ENCODE data around the gene LIMS1. TPM values are rescaled to one million over a fixed set of nuclear protein-coding genes. Genes with fewer than 3 reads are reported as not detected.

LIMS1 gene
- total and polyA plus RNA-seq, 2 donors (not counting 1 experiment from before 2014, with no cell fraction given) = 14.0 to 22.1 TPM

DNA sequence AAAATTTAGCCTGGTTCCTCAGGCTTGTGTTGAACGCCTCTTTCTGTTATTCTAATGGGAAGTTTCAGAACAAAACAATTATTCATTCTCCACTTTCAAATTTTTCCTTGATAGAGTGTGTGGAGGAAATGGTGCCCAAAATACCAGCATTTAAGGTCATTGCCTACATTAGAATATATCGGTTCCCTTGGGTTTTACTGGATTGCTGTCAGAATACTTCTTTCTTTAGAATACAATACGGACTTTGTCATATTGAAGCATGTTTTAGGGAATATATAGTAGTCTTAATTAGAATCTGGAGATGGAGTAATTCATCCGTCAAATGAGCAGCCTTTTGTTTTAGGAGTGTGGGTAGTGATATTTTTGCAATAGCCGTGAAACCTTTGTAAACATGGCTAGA, 13.3 kb downstream of the LIMS1 start:
- Histone ChIP-seq H3K27ac (ENCODE audit: low read length in 2 of 2) (no peak overlapping the region), H3K27me3 (replicated peaks in 1 of 4; ENCODE audit: control extremely low read depth in 1 of 4, control insufficient read depth in 3 of 4, insufficient read depth in 4 of 4, low read length in 3 of 4) (no peaks in the 10 kb centered on the region), H3K9ac (ENCODE audit: low read length) (no peak overlapping the region), H2AFZ (ENCODE audit: insufficient read depth, low read depth, low read length, poor library complexity, severe bottlenecking) (no peak overlapping the region), H3K79me2 (ENCODE audit: control insufficient read depth, insufficient read depth, low read length) (peaks cover 25% of the 10 kb centered on the region), H4K20me1 (ENCODE audit: control insufficient read depth, insufficient read depth, low read length, poor library complexity, severe bottlenecking) (peaks cover 6% of the 10 kb centered on the region), H3K9me3 (ENCODE audit: control extremely low read depth in 1 of 3, control insufficient read depth in 2 of 3, insufficient read depth in 1 of 3, low read length in 2 of 3) (peaks cover 0 to 7% (median 0%) of the 10 kb centered on the region in 3 donors), H3K4me1 (ENCODE audit: control insufficient read depth in 2 of 2, insufficient read depth in 2 of 2, low read length in 2 of 2) (no peaks in the 10 kb centered on the region), H3K4me3 (ENCODE audit: control extremely low read depth in 1 of 5, extremely low read depth in 1 of 5, insufficient read depth in 1 of 5, low read depth in 2 of 5, low read length in 4 of 5) (no peak overlapping the region), H3K4me2 (replicated peaks; ENCODE audit: low read depth, low read length, poor library complexity, severe bottlenecking) (no peak overlapping the region), H3K36me3 (replicated peaks in 1 of 2; ENCODE audit: control extremely low read depth in 1 of 2, control insufficient read depth in 1 of 2, extremely low read depth in 1 of 2, insufficient read depth in 2 of 2, low read length in 1 of 2) (peaks cover 0 to 2% of the 10 kb centered on the region in 2 experiments)
- TF ChIP-seq, protein P1, sequence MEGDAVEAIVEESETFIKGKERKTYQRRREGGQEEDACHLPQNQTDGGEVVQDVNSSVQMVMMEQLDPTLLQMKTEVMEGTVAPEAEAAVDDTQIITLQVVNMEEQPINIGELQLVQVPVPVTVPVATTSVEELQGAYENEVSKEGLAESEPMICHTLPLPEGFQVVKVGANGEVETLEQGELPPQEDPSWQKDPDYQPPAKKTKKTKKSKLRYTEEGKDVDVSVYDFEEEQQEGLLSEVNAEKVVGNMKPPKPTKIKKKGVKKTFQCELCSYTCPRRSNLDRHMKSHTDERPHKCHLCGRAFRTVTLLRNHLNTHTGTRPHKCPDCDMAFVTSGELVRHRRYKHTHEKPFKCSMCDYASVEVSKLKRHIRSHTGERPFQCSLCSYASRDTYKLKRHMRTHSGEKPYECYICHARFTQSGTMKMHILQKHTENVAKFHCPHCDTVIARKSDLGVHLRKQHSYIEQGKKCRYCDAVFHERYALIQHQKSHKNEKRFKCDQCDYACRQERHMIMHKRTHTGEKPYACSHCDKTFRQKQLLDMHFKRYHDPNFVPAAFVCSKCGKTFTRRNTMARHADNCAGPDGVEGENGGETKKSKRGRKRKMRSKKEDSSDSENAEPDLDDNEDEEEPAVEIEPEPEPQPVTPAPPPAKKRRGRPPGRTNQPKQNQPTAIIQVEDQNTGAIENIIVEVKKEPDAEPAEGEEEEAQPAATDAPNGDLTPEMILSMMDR (IDR thresholded peaks at IDR 0.05) = no peak
- TF ChIP-seq EZH2 (IDR thresholded peaks at IDR 0.05; ENCODE audit: borderline replicate concordance, insufficient read depth, low read depth, low read length, poor library complexity, severe bottlenecking) = no peak
- no peaks in the 10 kb centered on the region for H3K27me3 Mint-ChIP-seq
- ATAC-seq (ENCODE audit: low read depth) (no peak), DNase-seq (no peak)
- H3K27ac Mint-ChIP-seq = no peak overlapping the region
- WGBS (ENCODE audit: insufficient coverage) = 95% methylated on average over 2 of the region's 5 CpGs
- intact Hi-C loops (cut with micrococcal nuclease) = no loop called here
- ChIA-PET CTCF (no interaction called here), POLR2A (no interaction called here)
- peaks cover 7% of the 10 kb centered on the region for H3K4me1 Mint-ChIP-seq
- H3K4me3 Mint-ChIP-seq = no peak overlapping the region
- H3K9me3 Mint-ChIP-seq (ENCODE audit: insufficient read depth) = no peaks in the 10 kb centered on the region

- intact Hi-C loops (cut with micrococcal nuclease) = no loop called here
- ChIA-PET POLR2A (no interaction called here), CTCF (interaction anchor here (1.6 kb wide), 1 partner anchor 87 kb away, joined by 3 read pairs; no protein-coding TSS in a partner anchor)
- no peak overlapping the region for H3K4me3 ChIP-seq (ENCODE audit: control extremely low read depth in 1 of 5, extremely low read depth in 1 of 5, insufficient read depth in 1 of 5, low read depth in 2 of 5, low read length in 4 of 5)
- no peak overlapping the region for H3K4me2 ChIP-seq (replicated peaks; ENCODE audit: low read depth, low read length, poor library complexity, severe bottlenecking)
- no peaks in the 10 kb centered on the region for H3K4me1 ChIP-seq (ENCODE audit: control insufficient read depth in 2 of 2, insufficient read depth in 2 of 2, low read length in 2 of 2)
- WGBS (ENCODE audit: insufficient coverage) = 80% methylated on average over 5 of the region's 9 CpGs
- H3K27ac ChIP-seq (ENCODE audit: low read length in 2 of 2) = no peak overlapping the region
- peaks cover 0 to 7% (median 0%) of the 10 kb centered on the region in 3 donors for H3K9me3 ChIP-seq (ENCODE audit: control extremely low read depth in 1 of 3, control insufficient read depth in 2 of 3, insufficient read depth in 1 of 3, low read length in 2 of 3)
- peaks cover 6% of the 10 kb centered on the region for H4K20me1 ChIP-seq (ENCODE audit: control insufficient read depth, insufficient read depth, low read length, poor library complexity, severe bottlenecking)
- DNase-seq (no peak), ATAC-seq (ENCODE audit: low read depth) (no peak)
- TF ChIP-seq, protein P1 (IDR thresholded peaks at IDR 0.05) = no peak
- TF ChIP-seq EZH2 (IDR thresholded peaks at IDR 0.05; ENCODE audit: borderline replicate concordance, insufficient read depth, low read depth, low read length, poor library complexity, severe bottlenecking) = no peak
- no peaks in the 10 kb centered on the region for H3K27me3 ChIP-seq (replicated peaks in 1 of 4; ENCODE audit: control extremely low read depth in 1 of 4, control insufficient read depth in 3 of 4, insufficient read depth in 4 of 4, low read length in 3 of 4)
- no peak overlapping the region for H2AFZ ChIP-seq (ENCODE audit: insufficient read depth, low read depth, low read length, poor library complexity, severe bottlenecking)
- no peak overlapping the region for H3K4me3 Mint-ChIP-seq
- no peak overlapping the region for H3K27ac Mint-ChIP-seq
- peaks cover 0 to 2% of the 10 kb centered on the region in 2 experiments for H3K36me3 ChIP-seq (replicated peaks in 1 of 2; ENCODE audit: control extremely low read depth in 1 of 2, control insufficient read depth in 1 of 2, extremely low read depth in 1 of 2, insufficient read depth in 2 of 2, low read length in 1 of 2)
- no peak overlapping the region for H3K9ac ChIP-seq (ENCODE audit: low read length)
- H3K4me1 Mint-ChIP-seq = peaks cover 7% of the 10 kb centered on the region
- peaks cover 30% of the 10 kb centered on the region for H3K79me2 ChIP-seq (ENCODE audit: control insufficient read depth, insufficient read depth, low read length)
- no peaks in the 10 kb centered on the region for H3K9me3 Mint-ChIP-seq (ENCODE audit: insufficient read depth)
- no peaks in the 10 kb centered on the region for H3K27me3 Mint-ChIP-seq
These were observed 14.1 kb downstream of the LIMS1 start for GRCh38 chr2:108548208-108549003.

All from B cell (primary cell).